Mesodermal cell (in vitro differentiated cells): ENCODE results near the gene OLA1.

Source experiments
- H3K27ac ChIP-seq: 2 replicates; pipeline ENCODE4 v1.7.0; 2013; ENCODE audit warnings: mild to moderate bottlenecking, low read depth, low read length, moderate library complexity; ENCODE audit not compliant: severe bottlenecking
- H3K36me3 ChIP-seq: 2 replicates; pipeline ENCODE4 v1.7.1; 2013; ENCODE audit warnings: mild to moderate bottlenecking, low read length, moderate library complexity; ENCODE audit not compliant: control insufficient read depth, insufficient read depth
- H3K4me1 ChIP-seq: one replicate; pipeline ENCODE4 v1.7.1; 2013; ENCODE audit warnings: mild to moderate bottlenecking, low read length; ENCODE audit not compliant: insufficient read depth, control insufficient read depth, poor library complexity, severe bottlenecking
- H3K4me3 ChIP-seq: 2 replicates; pipeline ENCODE4 v1.7.0; 2013; ENCODE audit warnings: low read length, control low read depth, mild to moderate bottlenecking; ENCODE audit not compliant: insufficient read depth, poor library complexity, severe bottlenecking; ENCODE audit errors: extremely low read depth
- H3K9me3 ChIP-seq: 2 replicates; pipeline ENCODE4 v1.7.1; 2013; ENCODE audit warnings: mild to moderate bottlenecking, low read length, moderate library complexity; ENCODE audit not compliant: control insufficient read depth
- WGBS, 2 experiments: methylation state at CpG; one replicate each; pipeline ENCODE4 v1.1.5; 2013; ENCODE audit warnings: missing lambda C conversion rate in 2 of 2; ENCODE audit not compliant: insufficient coverage in 2 of 2; 5-methylcytosine and 5-hydroxymethylcytosine counted together

Gene OLA1

DNA sequence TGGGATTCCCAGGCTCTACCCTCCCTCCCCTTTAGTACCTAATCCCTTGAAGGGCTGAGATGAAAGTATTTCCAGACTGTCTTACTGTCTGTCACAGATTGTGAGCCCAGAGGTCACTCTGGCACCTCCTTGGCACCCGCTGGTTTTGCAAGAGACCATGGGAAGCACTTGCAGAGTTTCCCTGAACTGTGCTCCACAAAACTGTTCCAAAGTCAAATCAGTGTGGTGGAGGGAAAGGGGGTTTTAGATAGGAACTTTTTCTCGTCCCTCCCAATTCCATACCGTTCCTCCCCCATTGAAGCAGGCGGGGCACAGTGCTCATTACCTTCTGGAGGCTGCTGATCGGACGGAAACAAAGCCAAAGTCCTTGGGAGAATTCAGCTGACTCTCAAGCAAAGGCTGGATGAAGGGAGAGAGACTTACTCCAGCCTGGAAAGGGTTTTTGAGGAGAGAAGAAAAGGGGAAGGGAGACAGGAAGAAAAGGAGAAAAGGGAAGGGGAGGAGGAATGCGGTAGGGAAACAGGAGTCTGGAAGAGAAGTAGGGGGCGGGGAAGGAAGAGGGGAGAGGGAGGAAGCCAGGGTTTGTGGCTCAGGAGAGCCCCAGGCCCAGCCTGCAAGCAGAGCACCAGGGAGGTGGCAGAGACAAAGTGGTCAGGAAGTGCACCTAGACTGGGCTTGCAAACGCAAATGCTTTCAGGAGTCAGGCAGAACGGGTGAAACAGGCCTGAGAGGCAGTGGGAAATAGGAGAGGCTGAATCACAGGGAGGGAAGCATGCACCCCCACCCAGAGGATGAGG lies 194.8 kb downstream of the OLA1 start:
- WGBS, 2 experiments = 14 to 17% methylated on average over 7 to 8 of the region's 10 CpGs
- H3K4me1 ChIP-seq = peaks cover 30% of the 10 kb centered on the region
- H3K36me3 ChIP-seq = no peaks in the 10 kb centered on the region
- H3K9me3 ChIP-seq = peaks cover 5% of the 10 kb centered on the region
- peak overlapping the region; percentile 27 for H3K4me3 ChIP-seq
- H3K27ac ChIP-seq = peak overlapping the region; percentile 93

DNA sequence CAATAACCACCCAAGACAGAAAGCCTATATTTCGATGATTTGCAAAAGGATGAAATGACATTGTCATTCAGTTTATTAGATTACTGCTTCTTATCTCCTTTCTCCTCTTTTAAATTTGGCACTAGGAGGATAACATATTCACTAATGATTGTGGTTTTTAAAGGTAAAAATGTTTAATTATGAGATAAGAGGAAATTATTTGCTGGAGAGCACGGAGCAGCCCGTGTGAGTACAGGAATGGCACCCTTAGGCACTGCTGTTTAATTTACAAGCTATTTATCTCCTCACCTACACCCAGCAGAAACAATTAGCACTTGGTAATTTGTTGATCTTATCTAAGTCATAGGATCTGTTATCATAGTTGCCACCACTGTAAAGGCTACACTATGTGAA lies 195.8 kb downstream of the OLA1 start:
- Histone ChIP-seq H3K9me3 (peaks cover 5% of the 10 kb centered on the region), H3K27ac (peak overlapping the region; percentile 93), H3K36me3 (no peaks in the 10 kb centered on the region), H3K4me3 (peak overlapping the region; percentile 27), H3K4me1 (peaks cover 39% of the 10 kb centered on the region)
- WGBS, 2 experiments = no CpG with 5 or more reads among the region's 3 CpGs

GRCh38 chr2:174051741-174052583 lies 196.4 kb downstream of the OLA1 start:
- 50 to 52% methylated on average over 6 to 8 of the region's 13 CpGs for WGBS, 2 experiments
- Histone ChIP-seq H3K27ac (peak overlapping the region; percentile 93), H3K4me1 (peaks cover 40% of the 10 kb centered on the region), H3K36me3 (no peaks in the 10 kb centered on the region), H3K4me3 (no peak overlapping the region), H3K9me3 (peaks cover 5% of the 10 kb centered on the region)

DNA sequence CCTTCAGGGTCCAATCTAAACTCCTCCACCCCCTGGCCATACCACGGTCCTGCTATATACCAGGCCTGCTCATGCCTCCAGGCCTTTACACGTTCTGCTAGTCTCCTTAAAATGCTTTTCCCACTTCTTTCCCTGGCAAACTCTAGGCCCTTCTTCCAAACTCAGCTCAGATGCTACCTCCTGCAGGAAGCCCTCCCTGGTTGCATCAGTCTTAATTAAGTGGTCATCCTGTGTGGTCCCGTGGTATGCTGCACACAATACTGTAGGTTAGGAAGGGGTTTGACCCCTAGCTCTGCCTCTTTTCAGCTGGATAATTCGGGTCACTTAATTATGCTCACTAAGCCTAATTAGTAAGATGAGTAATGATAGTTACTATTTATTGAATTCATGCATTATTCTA lies 197.3 kb downstream of the OLA1 start:
- H3K4me1 ChIP-seq = peaks cover 40% of the 10 kb centered on the region
- WGBS, 2 experiments = 66 to 76% methylated on average over 2 to 3 of the region's 4 CpGs
- H3K36me3 ChIP-seq = no peaks in the 10 kb centered on the region
- H3K9me3 ChIP-seq = peaks cover 7% of the 10 kb centered on the region
- H3K4me3 ChIP-seq = no peak overlapping the region
- peak overlapping the region; percentile 93 for H3K27ac ChIP-seq

DNA sequence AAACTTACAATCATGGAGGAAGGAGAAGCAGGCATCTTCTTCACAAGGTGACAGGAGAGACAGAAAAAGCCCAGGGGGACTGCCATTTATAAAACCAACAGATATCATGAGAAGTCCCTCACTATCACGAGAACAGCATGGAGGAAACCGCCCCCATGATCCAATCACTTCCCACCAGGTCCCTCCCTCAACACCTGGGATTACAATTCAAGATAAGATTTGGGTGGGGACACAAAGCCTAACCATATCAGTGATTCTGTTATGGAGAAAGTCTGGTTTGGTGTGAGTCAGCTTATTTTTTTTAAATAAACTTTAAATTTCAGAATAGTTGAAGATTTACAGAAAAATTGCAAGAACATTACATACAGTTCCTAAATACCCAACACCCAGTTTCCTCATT lies 198.4 kb downstream of the OLA1 start:
- no CpG with 5 or more reads among the region's 2 CpGs for WGBS, 2 experiments
- Histone ChIP-seq H3K9me3 (peaks cover 5% of the 10 kb centered on the region), H3K27ac (no peak overlapping the region), H3K4me1 (peaks cover 40% of the 10 kb centered on the region), H3K36me3 (no peaks in the 10 kb centered on the region), H3K4me3 (no peak overlapping the region)

GRCh38 chr2:174048243-174048642 lies 200.1 kb downstream of the OLA1 start:
- Histone ChIP-seq H3K36me3 (no peaks in the 10 kb centered on the region), H3K9me3 (peaks cover 5% of the 10 kb centered on the region), H3K4me3 (no peak overlapping the region), H3K27ac (no peak overlapping the region), H3K4me1 (peaks cover 37% of the 10 kb centered on the region)
- WGBS, 2 experiments = 96 to 97% methylated on average over 15 to 18 of the region's 20 CpGs

DNA sequence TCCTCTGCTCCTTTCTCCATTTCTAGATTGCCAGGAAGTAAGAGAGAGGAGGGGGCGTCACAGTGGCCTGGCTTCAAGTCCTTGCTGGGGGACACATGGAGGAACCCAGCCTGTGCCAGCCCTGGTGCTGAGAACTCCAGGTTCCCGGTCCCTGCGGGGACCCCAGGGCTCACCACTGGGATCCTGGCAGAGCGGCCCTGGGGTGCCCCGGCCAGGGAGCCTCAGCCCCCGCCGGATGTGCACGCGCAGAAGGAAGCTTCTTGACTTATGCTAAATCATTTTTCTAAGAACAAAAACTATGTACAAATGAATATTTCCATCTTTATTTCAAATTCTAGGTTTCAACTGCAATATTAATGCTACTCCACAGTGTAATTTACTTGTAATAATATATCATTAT lies 200.6 kb downstream of the OLA1 start:
- WGBS, 2 experiments = 94 to 98% methylated on average over 5 to 8 of the region's 9 CpGs
- H3K4me3 ChIP-seq = no peak overlapping the region
- H3K36me3 ChIP-seq = no peaks in the 10 kb centered on the region
- peaks cover 32% of the 10 kb centered on the region for H3K4me1 ChIP-seq
- H3K27ac ChIP-seq = peak overlapping the region; percentile 2
- H3K9me3 ChIP-seq = peaks cover 5% of the 10 kb centered on the region

GRCh38 chr2:174046172-174046571 lies 202.2 kb downstream of the OLA1 start:
- 79 to 95% methylated on average over 3 of the region's 3 CpGs for WGBS, 2 experiments

GRCh38 chr2:174044556-174044955 lies 203.8 kb downstream of the OLA1 start:
- Histone ChIP-seq H3K4me3 (no peak overlapping the region), H3K9me3 (peaks cover 5% of the 10 kb centered on the region), H3K27ac (no peak overlapping the region), H3K36me3 (no peaks in the 10 kb centered on the region), H3K4me1 (peaks cover 18% of the 10 kb centered on the region)
- 83% methylated on average over 2 of the region's 3 CpGs; no CpG with 5 or more reads in 1 of the 2 experiments for WGBS, 2 experiments

More at GRCh38 chr2:174046172-174046571, 202.2 kb downstream of the OLA1 start:
- H3K4me3 ChIP-seq = no peak overlapping the region
- H3K27ac ChIP-seq = no peak overlapping the region
- H3K36me3 ChIP-seq = no peaks in the 10 kb centered on the region
- H3K9me3 ChIP-seq = peaks cover 5% of the 10 kb centered on the region
- peaks cover 19% of the 10 kb centered on the region for H3K4me1 ChIP-seq

- no peaks in the 10 kb centered on the region for H3K36me3 ChIP-seq
- WGBS, 2 experiments = 100% methylated on average over 1 of the region's 2 CpGs
- H3K27ac ChIP-seq = no peak overlapping the region
- H3K4me1 ChIP-seq = peaks cover 6% of the 10 kb centered on the region
- no peak overlapping the region for H3K4me3 ChIP-seq
- H3K9me3 ChIP-seq = no peaks in the 10 kb centered on the region
These were observed 208.0 kb downstream of the OLA1 start for GRCh38 chr2:174040417-174040701.
